Measurements from ENCODE around the gene PHACTR4. TPM values are rescaled to one million over a fixed set of nuclear protein-coding genes. Genes with fewer than 3 reads are reported as not detected.

PHACTR4 gene
- total and polyA plus RNA-seq, 9 of the 15 experiments (the other 6 are each of a cell fraction or from before 2014, with no cell fraction given) = 6.4 to 43.6 (median 14.2) TPM

GRCh38 chr1:28518000-28518744 lies 148.6 kb downstream of the PHACTR4 start (continued):
- no peak for TF ChIP-seq ZNF740 (CRISPR knock-in tag; IDR thresholded peaks at IDR 0.05)
- peak in 1 of 2 experiments; percentile 70; a peak in 1 of 4 replicates for TF ChIP-seq ZNF740 (tag; IDR thresholded peaks at IDR 0.05)
- no peak for TF ChIP-seq SMAD3 (CRISPR knock-in tag; conservative IDR thresholded peaks at IDR 0.05)
- TF ChIP-seq ZNF24 (IDR thresholded peaks at IDR 0.05) = peak; percentile 46
- peak; percentile 40; the same call in 1 of the 2 replicates for TF ChIP-seq JUND (IDR thresholded peaks at IDR 0.05; ENCODE audit: borderline replicate concordance, low read depth, low read length)
- TF ChIP-seq JUND (tag; IDR thresholded peaks at IDR 0.05; ENCODE audit: borderline replicate concordance, low read depth, low read length) = peak; percentile 62; the same call in 1 of the 3 replicates
- peak; percentile 88; the same call in 1 of the 2 replicates for TF ChIP-seq ZNF830 (CRISPR knock-in tag; IDR thresholded peaks at IDR 0.05)
- TF ChIP-seq POLR2H (tag; IDR thresholded peaks at IDR 0.05; ENCODE audit: low read depth) = peak; percentile 87
- TF ChIP-seq, protein P1, sequence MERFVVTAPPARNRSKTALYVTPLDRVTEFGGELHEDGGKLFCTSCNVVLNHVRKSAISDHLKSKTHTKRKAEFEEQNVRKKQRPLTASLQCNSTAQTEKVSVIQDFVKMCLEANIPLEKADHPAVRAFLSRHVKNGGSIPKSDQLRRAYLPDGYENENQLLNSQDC (CRISPR knock-in tag; IDR thresholded peaks at IDR 0.05) = peak; percentile 68; the same call in 1 of the 2 replicates
- TF ChIP-seq SMAD4 (CRISPR knock-in tag; conservative IDR thresholded peaks at IDR 0.05) = peak; percentile 90
- TF ChIP-seq NR1H2 (CRISPR knock-in tag; IDR thresholded peaks at IDR 0.05) = 0 out of 2 replicates have a peak, but pooled peaks have one; percentile 71
- no peak for TF ChIP-seq NFATC3 (IDR thresholded peaks at IDR 0.05)
- TF ChIP-seq MLLT1 (IDR thresholded peaks at IDR 0.05) = no peak
- no peak for TF ChIP-seq EP300 (IDR thresholded peaks at IDR 0.05; ENCODE audit: low read length)
- TF ChIP-seq HES1 (IDR thresholded peaks at IDR 0.05; ENCODE audit: low read depth) = no peak
- TF ChIP-seq FOSL1 (tag; conservative IDR thresholded peaks at IDR 0.05) = no peak
- TF ChIP-seq STAT5A (IDR thresholded peaks at IDR 0.05; ENCODE audit: borderline replicate concordance, low read length) = no peak
- peak; percentile 84 for TF ChIP-seq XRCC5 (IDR thresholded peaks at IDR 0.05; ENCODE audit: low read depth, low read length)
- TF ChIP-seq, protein P2, sequence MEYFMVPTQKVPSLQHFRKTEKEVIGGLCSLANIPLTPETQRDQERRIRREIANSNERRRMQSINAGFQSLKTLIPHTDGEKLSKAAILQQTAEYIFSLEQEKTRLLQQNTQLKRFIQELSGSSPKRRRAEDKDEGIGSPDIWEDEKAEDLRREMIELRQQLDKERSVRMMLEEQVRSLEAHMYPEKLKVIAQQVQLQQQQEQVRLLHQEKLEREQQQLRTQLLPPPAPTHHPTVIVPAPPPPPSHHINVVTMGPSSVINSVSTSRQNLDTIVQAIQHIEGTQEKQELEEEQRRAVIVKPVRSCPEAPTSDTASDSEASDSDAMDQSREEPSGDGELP (CRISPR knock-in tag; IDR thresholded peaks at IDR 0.05; ENCODE audit: borderline replicate concordance) = peak; percentile 78
- TF ChIP-seq DMBX1 (CRISPR knock-in tag; IDR thresholded peaks at IDR 0.05; ENCODE audit: borderline replicate concordance) = peak; percentile 40
- no peak for TF ChIP-seq CBX5 (IDR thresholded peaks at IDR 0.05; ENCODE audit: borderline replicate concordance, low read depth)
- TF ChIP-seq TARDBP (IDR thresholded peaks at IDR 0.05) = peak; percentile 69; the same call in 1 of the 2 replicates
- peak; percentile 48 for TF ChIP-seq DACH1 (IDR thresholded peaks at IDR 0.05; ENCODE audit: partially characterized antibody)
- TF ChIP-seq FOXJ2 (tag; IDR thresholded peaks at IDR 0.05) = peak; percentile 51; the same call in 1 of the 2 replicates
- peak; percentile 74 for TF ChIP-seq SUPT5H (IDR thresholded peaks at IDR 0.05)

Data from K562 (cell line).